ENCODE measurements around the gene PLCD3.

Gene PLCD3

DNA sequence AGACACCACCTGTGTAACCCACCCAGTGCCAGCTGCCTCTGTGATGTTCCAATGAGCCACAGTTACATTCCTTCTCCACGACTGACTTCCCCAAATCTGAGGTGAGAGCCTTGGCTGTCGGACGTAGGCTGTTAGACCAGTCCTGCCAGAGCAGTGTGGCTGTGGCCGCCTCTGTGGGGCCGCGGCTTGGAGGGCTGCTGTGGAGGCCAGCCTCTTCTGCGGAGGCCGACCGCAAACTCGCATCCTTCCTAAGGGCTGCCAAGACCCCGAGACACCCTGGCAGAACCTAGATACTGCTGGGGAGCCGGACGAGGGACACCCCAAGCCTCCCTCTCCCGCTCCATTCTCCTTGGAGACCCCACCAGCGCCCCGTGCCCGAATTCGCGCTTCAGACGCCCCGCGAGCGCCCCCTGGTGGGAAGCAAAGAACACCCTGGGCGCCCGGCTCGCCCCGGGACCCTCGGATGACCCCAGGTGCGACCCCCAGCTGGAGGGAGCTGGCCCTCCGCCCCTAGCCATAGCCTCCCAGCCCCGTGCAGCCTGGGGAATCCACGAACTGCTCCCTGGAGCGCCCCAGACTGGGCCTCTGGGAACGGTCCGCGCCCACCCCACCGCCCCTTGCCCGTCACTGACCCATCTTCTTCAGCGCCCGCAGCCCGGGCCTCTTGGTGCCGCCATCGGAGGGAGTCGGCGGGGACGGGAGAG, 547 bp downstream of the PLCD3 start:
- no peak for DNase-seq (ENCODE audit: low spot score)

DNA sequence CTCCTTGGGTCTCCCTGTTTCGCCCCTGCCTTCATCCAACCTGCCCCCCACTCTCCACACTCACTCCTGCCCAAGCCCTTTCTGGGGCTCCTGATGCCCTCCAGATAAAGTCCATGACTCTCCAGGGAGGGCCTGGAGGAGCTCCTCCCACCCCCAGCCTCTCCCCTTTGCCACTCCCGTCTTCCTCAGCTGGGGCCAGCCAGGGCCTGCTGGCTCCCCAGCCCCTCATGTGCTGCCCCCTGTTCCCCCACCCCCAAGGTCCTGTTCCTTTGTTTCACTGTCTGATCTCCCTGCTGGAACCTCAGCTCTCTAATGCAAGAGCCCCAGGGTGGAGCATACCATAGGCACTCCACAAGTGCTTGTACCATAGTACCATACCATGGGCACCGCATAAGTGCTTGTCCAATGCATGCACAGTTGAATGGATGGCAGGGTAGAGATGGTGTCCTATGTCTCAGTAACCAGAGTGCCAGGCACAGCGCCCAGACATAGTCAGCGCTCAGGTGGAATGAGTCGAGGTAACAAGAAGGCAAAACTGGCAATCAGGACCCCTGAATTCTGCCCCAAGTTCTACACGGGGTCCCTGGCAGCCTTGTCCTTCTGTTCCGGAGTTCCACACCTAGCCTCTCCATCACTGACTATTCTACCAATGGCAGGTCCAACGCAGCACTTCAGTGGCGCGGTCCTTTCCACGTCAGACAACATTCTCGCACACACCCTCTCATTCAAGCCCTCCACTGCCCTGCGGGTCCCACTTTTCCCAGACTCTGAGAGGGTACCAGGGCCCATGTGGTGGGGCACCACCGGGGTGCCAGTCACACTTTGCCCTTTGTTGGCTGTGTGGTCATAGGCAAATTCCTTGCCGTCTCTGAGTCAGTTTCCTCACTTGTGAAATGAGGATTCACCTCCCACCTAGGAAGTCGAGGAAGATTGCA, 1.4 kb downstream of the PLCD3 start:
- TF ChIP-seq, protein P1, sequence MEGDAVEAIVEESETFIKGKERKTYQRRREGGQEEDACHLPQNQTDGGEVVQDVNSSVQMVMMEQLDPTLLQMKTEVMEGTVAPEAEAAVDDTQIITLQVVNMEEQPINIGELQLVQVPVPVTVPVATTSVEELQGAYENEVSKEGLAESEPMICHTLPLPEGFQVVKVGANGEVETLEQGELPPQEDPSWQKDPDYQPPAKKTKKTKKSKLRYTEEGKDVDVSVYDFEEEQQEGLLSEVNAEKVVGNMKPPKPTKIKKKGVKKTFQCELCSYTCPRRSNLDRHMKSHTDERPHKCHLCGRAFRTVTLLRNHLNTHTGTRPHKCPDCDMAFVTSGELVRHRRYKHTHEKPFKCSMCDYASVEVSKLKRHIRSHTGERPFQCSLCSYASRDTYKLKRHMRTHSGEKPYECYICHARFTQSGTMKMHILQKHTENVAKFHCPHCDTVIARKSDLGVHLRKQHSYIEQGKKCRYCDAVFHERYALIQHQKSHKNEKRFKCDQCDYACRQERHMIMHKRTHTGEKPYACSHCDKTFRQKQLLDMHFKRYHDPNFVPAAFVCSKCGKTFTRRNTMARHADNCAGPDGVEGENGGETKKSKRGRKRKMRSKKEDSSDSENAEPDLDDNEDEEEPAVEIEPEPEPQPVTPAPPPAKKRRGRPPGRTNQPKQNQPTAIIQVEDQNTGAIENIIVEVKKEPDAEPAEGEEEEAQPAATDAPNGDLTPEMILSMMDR (IDR thresholded peaks at IDR 0.05), result no peak
- no peak for DNase-seq (ENCODE audit: low spot score)
- Histone ChIP-seq H3K27ac (peak overlapping the region; percentile 94 to 100), H3K4me3 (peak overlapping the region; percentile 97)

More for the DNA sequence above, 547 bp downstream of the PLCD3 start:
- Histone ChIP-seq H3K27ac (peak overlapping the region; percentile 94 to 100), H3K4me3 (peak overlapping the region; percentile 97)
- TF ChIP-seq, protein P1 (IDR thresholded peaks at IDR 0.05), result peak; percentile 98

DNA sequence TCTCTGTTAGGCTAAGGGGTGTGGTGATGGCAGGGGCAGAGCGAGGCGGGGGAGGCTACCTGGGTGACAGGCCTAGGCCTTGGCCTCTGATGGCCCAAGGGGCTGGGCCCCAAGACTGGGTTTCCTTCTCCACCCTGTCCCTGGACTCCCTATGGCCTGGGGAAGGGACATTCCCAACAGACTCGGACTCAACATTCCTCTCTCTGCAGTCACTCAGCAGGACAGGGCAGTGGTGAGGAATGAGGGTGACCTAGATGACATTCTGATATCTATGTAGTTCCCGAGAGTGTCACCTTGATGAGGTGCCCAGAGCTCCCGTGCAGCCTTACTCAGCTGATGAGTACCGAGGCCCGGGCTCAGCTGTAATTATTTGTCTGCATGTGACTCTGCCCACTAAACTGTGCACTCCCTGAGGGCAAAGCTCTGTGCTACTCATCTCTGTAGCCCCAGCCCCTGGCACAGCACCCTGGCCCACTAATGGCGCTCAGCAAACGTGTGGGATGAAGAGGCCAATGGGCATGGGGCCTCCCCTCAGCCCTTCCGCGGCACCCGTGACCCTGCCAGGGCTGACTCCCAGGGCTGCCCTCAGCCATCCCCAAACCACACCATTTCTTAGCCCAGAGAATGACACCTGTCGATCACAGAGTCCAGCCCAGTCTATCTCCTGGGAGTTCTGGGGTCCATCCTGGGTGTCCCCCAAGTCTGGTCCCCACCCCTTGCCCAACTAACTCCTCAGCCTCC, 2.2 kb downstream of the PLCD3 start:
- TF ChIP-seq, protein P1 (IDR thresholded peaks at IDR 0.05), result no peak
- H3K4me3 ChIP-seq, result peak overlapping the region; percentile 97
- DNase-seq (ENCODE audit: low spot score), result no peak
- H3K27ac ChIP-seq, result peak overlapping the region; percentile 31 to 92

DNA sequence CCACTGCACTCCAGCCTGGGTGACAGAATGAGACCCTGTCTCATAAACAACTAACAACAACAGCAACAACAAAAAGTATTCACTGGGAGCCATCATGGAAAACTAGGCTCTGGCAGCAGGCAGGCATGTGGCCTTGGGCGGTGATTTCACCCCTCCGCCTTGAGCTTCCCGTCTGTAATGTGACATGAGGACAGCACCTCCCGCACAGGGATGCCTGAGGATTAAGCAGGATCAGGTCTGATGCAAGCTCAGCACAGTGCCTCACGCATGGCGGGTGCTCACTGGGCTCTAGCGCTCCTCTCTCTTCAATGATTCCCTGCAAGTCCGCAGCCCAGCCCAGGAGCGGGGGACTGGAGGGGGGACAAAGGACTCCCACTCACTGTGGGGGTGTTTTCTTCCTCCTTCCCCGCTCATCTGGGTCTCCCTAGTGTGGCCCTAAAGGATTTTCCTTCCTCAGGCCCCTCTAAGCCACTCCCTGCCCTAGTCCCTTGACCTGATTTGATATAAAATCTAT, 2.8 kb downstream of the PLCD3 start:
- no peak overlapping the region for H3K4me3 ChIP-seq
- DNase-seq (ENCODE audit: low spot score), result no peak
- peak overlapping the region in 1 of 2 donors; percentile 92 for H3K27ac ChIP-seq
- TF ChIP-seq, protein P1 (IDR thresholded peaks at IDR 0.05), result no peak

DNA sequence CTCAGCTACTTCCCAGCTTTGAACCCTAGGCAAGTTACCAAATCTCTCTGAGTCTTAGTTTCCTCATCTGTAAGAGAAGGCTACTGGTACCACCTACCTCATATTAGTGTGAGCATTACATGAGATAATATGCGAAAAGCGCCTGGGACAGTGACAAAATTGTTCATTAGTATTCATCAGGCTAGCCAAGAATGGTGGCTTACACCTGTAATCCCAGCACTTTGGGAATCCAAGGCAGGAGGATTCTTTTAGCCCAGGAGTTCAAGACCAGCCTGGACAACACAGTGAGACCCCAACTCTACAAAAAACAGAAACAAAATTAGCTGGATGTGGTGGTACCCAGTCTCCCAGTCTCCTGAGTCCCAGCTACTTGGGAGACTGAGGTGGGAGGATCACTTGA, 3.3 kb downstream of the PLCD3 start:
- H3K27ac ChIP-seq, result peak overlapping the region; percentile 88 to 92
- H3K4me3 ChIP-seq, result peak overlapping the region; percentile 55
- TF ChIP-seq, protein P1 (IDR thresholded peaks at IDR 0.05), result no peak
- DNase-seq (ENCODE audit: low spot score), result no peak

DNA sequence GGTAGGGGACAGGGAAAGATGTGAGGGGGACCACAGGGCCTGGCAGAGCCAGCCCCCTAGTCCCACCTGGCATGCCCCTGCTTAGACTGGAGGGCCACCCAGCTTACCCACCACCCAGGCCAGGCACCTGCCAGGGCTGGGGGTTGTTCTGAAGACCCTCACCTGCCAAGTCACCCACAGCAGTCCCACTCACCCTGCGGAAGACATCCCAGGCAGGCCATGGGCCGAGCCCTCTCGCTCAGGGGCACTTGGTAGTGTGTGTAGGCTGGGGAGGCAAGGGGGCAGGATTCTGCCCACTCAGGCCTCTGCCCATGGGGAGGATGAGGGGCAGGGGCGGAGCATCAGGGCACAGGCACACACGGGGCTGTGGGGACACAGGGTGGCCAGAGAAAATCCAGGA, 4.0 kb downstream of the PLCD3 start:
- Histone ChIP-seq H3K27ac (peak overlapping the region; percentile 88 to 92), H3K4me3 (peak overlapping the region; percentile 55)
- no peak for DNase-seq (ENCODE audit: low spot score)
- TF ChIP-seq, protein P1 (IDR thresholded peaks at IDR 0.05), result no peak
